22Rv1 (cell line): ENCODE data around the gene PSAT1.

Experiments used
- ZFX ChIP-seq: fragments of 450-650 bp; IDR thresholded peaks from 2 replicates; pipeline ENCODE4 v1.6.1; 2017; ENCODE audit warnings: antibody characterized with exemption, borderline replicate concordance
- TF ChIP-seq, protein P1 (sequence below): fragments of 450-650 bp; IDR thresholded peaks from 2 replicates; pipeline ENCODE4 v1.5.1; 2017; ENCODE audit warnings: mild to moderate bottlenecking

DNA sequence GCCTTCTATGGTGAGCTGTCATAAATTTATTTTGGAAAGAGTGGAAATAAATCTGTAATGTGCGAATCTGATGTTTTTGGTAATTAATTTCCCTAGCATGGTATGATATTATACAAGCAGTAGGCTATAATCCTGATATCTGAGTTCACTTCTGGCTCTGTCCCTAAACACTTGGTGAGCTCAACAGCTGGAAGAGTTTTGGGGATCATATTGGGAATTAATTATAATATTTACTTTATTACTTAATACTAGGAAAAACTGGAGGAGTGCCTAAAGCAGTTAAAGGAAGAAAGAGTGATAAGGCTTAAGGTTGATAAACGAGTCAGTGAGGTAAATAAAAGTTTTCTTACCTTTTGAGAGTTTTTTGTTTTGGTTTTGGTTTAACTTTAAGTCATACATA, 34.3 kb upstream of the PSAT1 start:
- TF ChIP-seq, protein P1, sequence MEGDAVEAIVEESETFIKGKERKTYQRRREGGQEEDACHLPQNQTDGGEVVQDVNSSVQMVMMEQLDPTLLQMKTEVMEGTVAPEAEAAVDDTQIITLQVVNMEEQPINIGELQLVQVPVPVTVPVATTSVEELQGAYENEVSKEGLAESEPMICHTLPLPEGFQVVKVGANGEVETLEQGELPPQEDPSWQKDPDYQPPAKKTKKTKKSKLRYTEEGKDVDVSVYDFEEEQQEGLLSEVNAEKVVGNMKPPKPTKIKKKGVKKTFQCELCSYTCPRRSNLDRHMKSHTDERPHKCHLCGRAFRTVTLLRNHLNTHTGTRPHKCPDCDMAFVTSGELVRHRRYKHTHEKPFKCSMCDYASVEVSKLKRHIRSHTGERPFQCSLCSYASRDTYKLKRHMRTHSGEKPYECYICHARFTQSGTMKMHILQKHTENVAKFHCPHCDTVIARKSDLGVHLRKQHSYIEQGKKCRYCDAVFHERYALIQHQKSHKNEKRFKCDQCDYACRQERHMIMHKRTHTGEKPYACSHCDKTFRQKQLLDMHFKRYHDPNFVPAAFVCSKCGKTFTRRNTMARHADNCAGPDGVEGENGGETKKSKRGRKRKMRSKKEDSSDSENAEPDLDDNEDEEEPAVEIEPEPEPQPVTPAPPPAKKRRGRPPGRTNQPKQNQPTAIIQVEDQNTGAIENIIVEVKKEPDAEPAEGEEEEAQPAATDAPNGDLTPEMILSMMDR: no peak
- no peak for TF ChIP-seq ZFX
